ENCODE results near the gene ELANE. TPM values are rescaled to one million over a fixed set of nuclear protein-coding genes. Genes with fewer than 3 reads are reported as not detected.
A peak's percentile ranks its signal among the peaks of the same experiment; 100 is the strongest.
"Not testable (repeated sequence)": the region's sequence is repeated elsewhere in the genome, so short reads cannot be mapped to it uniquely, and the experiment has no call there.

Gene ELANE
- total RNA-seq, 1 donor from 2014 or later: not detected

DNA sequence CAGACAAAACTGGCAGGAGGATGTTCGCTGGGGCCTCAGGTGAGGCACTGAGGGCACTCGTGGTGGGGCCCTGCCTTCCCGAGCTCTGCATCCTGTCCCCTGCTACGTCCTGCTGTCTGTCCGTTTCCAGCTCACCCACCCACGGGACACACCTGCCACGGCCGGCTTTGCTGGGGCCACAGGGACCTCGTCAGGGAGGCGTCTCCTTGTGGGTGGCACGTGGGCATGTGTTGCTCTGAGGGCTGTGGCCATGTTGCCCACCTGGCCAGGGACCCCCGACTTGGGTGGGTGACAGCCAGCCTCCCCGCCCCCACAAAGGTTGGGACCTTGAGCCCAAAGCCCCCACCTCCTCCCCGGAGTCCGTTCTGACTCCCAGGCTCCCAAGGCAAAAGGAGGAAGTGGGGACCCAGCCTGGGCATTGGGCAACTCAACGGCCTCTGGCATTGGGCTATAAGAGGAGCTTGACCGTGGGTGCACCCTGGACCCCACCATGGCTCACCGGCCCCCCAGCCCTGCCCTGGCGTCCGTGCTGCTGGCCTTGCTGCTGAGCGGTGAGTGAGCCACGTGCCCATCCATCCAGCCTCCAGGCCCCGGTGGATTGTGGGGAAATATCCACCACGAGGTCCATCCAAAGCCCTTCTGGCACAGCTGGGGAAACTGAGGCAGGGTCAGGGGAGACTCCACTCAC is 11.4 kb upstream of the ELANE start, which contains the start of gene PRTN3:
Gene PRTN3, plus strand, starts transcription at position 481 of the 688 bp plus-strand sequence. Its CDS starts 10 bp downstream, at position 491.
- intact Hi-C loops (cut with micrococcal nuclease): no loop called here
- Mint-ChIP-seq H3K4me3 (no peak within 1 kb of the TSS), H3K27me3 (ENCODE audit: insufficient read depth) (peaks cover 13% of the 10 kb centered on the region), H3K36me3 (ENCODE audit: low read depth) (no peaks in the 10 kb centered on the region), H3K9me3 (no peaks in the 10 kb centered on the region), H3K27ac (peak within 1 kb of the TSS; percentile 1), H3K4me1 (ENCODE audit: low read depth) (no peaks in the 10 kb centered on the region)
- no peak for DNase-seq (ENCODE audit: low spot score)

- DNase-seq (ENCODE audit: low spot score); H3K4me3 Mint-ChIP-seq; H3K36me3 Mint-ChIP-seq (ENCODE audit: low read depth); intact Hi-C loops (cut with micrococcal nuclease); H3K27ac Mint-ChIP-seq; H3K4me1 Mint-ChIP-seq (ENCODE audit: low read depth); H3K9me3 Mint-ChIP-seq: not testable (repeated sequence)
- peaks cover 13% of the 10 kb centered on the region for H3K27me3 Mint-ChIP-seq (ENCODE audit: insufficient read depth)
These were observed 9.3 kb upstream of the ELANE start for GRCh38 chr19:842802-843179.

DNA sequence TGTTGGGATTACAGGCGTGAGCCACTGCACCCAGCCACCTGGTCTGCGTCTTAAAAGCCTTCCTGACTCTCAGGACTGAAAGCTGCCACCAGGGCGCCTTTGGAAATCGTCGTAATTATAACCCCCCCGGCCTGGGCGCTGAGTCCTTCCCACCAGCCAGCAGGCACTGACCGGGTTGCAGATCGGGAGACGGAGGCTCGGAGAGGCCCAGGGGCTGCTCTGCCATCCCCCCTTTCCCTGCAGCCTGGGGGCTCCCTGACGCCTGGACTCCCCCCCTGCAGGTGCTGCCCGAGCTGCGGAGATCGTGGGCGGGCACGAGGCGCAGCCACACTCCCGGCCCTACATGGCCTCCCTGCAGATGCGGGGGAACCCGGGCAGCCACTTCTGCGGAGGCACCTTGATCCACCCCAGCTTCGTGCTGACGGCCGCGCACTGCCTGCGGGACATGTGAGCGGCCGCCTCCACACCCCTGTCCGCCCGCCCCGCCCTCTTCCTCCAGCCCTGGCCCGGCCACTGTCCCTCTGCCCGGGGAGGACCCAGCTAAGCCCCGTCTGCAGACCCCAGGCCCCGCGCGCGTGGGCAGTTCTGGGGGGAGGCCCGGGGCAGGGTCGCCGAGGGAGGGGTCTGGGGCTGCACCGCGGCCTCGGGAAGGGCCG is 8.8 kb upstream of the ELANE start:
- Mint-ChIP-seq H3K4me3 (no peak overlapping the region), H3K9me3 (no peaks in the 10 kb centered on the region), H3K36me3 (ENCODE audit: low read depth) (no peaks in the 10 kb centered on the region), H3K27ac (no peak overlapping the region), H3K27me3 (ENCODE audit: insufficient read depth) (peaks cover 13% of the 10 kb centered on the region), H3K4me1 (ENCODE audit: low read depth) (no peaks in the 10 kb centered on the region)
- no peak for DNase-seq (ENCODE audit: low spot score)
- intact Hi-C loops (cut with micrococcal nuclease): no loop called here

DNA sequence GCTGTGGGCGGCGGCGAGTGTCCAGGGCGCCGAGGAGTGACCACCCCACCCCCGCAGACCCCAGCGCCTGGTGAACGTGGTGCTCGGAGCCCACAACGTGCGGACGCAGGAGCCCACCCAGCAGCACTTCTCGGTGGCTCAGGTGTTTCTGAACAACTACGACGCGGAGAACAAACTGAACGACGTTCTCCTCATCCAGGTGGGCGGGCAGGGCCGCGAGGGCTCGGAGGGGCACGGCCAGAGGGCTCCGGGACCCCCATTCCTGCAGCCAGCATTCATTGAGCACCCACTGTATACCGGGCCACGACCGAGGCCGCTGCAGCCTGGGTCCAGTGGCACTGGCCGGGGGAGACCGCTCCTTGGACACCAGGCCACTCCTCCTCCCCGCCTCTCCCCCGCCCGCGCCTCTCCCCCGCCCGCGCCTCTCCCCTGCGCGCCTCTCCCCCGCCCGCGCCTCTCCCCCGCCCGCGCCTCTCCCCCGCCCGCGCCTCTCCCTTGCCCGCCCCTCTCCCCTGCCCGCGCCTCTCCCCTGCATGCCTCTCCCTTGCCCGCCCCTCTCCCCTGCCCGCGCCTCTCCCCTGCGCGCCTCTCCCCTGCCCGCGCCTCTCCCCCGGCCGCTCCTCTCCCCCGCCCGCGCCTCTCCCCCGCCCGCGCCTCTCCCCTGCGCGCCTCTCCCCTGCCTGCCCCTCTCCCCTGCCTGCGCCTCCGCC is 8.1 kb upstream of the ELANE start:
- H3K27me3 Mint-ChIP-seq (ENCODE audit: insufficient read depth): peaks cover 14% of the 10 kb centered on the region
- intact Hi-C loops (cut with micrococcal nuclease): no loop called here

DNA sequence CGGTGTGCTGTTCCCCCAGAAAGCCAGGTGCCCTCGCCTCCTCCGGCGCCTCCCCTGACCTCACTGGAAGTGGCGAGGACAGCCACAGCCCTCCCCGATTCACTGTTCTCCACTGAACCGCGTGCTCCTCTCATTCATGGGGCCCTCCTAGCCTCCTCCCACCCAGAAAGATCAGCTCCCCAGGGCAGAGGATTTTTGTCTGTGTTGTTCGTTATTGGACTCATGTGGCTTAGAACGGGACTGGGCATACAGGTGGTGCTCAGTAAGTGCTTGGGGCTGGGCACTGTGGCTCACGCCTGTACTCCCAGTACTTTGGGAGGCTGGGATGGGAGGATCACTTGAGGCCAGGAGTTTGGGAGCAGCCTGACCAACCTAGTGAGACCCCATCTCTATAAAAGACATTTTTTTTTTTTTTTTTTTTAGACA is 7.5 kb upstream of the ELANE start:
- intact Hi-C loops (cut with micrococcal nuclease): no loop called here
- no peak for DNase-seq (ENCODE audit: low spot score)
- H3K9me3 Mint-ChIP-seq: no peaks in the 10 kb centered on the region
- H3K27me3 Mint-ChIP-seq (ENCODE audit: insufficient read depth): peaks cover 12% of the 10 kb centered on the region
- H3K4me3 Mint-ChIP-seq: no peak overlapping the region
- H3K4me1 Mint-ChIP-seq (ENCODE audit: low read depth): no peaks in the 10 kb centered on the region
- no peak overlapping the region for H3K27ac Mint-ChIP-seq
- no peaks in the 10 kb centered on the region for H3K36me3 Mint-ChIP-seq (ENCODE audit: low read depth)

More for the DNA sequence above, 8.1 kb upstream of the ELANE start:
- no peak for DNase-seq (ENCODE audit: low spot score)
- Mint-ChIP-seq H3K36me3 (ENCODE audit: low read depth) (no peaks in the 10 kb centered on the region), H3K27ac (no peak overlapping the region), H3K4me3 (no peak overlapping the region), H3K4me1 (ENCODE audit: low read depth) (no peaks in the 10 kb centered on the region), H3K9me3 (no peaks in the 10 kb centered on the region)

DNA sequence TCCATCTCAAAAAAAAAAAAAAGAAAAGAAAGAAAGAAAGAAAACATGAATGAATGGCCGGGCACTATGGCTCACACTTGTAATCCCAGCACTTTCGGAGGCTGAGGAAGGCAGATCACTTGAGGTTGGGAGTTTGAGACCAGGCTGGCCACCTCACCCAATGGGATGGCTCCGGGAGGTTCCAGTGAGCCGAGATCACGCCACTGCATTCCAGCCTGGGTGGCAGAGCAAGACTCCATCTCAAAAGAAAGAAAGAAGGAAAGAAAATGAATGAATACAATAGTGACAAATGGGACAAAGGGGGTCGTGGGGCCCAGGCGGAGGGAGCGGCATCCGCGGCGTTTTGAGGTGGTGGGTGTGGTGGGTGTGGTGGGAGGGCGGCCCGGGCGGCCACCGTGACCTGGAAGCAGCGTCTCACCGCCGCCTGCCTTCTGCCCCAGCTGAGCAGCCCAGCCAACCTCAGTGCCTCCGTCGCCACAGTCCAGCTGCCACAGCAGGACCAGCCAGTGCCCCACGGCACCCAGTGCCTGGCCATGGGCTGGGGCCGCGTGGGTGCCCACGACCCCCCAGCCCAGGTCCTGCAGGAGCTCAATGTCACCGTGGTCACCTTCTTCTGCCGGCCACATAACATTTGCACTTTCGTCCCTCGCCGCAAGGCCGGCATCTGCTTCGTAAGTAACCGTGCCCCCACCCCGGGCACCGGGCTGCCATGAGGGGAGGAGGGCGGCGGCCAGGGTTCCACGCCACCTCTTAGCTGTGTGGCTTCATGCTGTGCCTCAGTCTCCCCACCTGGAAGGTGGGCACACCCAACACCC is 6.2 kb upstream of the ELANE start:
- no peaks in the 10 kb centered on the region for H3K9me3 Mint-ChIP-seq
- intact Hi-C loops (cut with micrococcal nuclease): no loop called here
- no peaks in the 10 kb centered on the region for H3K36me3 Mint-ChIP-seq (ENCODE audit: low read depth)
- H3K27ac Mint-ChIP-seq: no peak overlapping the region
- H3K27me3 Mint-ChIP-seq (ENCODE audit: insufficient read depth): peaks cover 12% of the 10 kb centered on the region
- no peaks in the 10 kb centered on the region for H3K4me1 Mint-ChIP-seq (ENCODE audit: low read depth)
- no peak overlapping the region for H3K4me3 Mint-ChIP-seq
- DNase-seq (ENCODE audit: low spot score): no peak

DNA sequence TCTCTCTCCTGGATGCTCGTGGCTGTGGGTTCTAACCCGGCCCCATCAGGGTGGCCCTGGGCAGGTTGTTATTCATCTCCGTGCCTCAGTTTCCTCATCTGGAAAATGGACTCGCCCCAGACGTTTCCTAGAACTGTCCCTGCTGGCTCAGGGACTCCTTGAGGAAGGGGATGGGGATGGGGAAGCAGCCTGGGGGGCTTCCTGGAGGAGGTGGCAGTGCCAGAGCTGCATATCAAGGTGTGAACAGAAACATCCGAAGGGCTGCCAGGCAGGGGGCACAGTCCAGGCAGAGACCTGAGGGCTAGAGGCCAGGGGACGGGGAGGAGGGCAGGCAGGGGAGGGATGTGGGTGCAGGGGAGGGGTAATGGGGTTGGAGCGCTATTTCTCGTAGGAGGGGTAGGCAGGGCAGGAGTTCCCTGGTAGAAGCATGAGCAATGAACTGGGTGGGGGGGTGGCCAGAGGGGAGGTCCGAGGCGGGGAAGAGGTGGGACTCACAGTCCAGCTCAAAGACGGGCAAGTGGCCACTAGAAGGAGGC is 3.6 kb upstream of the ELANE start:
- peaks cover 10% of the 10 kb centered on the region for H3K27me3 Mint-ChIP-seq (ENCODE audit: insufficient read depth)
- no peaks in the 10 kb centered on the region for H3K9me3 Mint-ChIP-seq

GRCh38 chr19:849195-849594 is 2.9 kb upstream of the ELANE start:
- intact Hi-C loops (cut with micrococcal nuclease); H3K4me3 Mint-ChIP-seq; DNase-seq (ENCODE audit: low spot score); H3K9me3 Mint-ChIP-seq; H3K27ac Mint-ChIP-seq; H3K4me1 Mint-ChIP-seq (ENCODE audit: low read depth); H3K36me3 Mint-ChIP-seq (ENCODE audit: low read depth): not testable (repeated sequence)
- peaks cover 10% of the 10 kb centered on the region for H3K27me3 Mint-ChIP-seq (ENCODE audit: insufficient read depth)

More for the DNA sequence above, 3.6 kb upstream of the ELANE start:
- Mint-ChIP-seq H3K4me1 (ENCODE audit: low read depth) (no peaks in the 10 kb centered on the region), H3K36me3 (ENCODE audit: low read depth) (no peaks in the 10 kb centered on the region), H3K4me3 (no peak overlapping the region), H3K27ac (no peak overlapping the region)
- intact Hi-C loops (cut with micrococcal nuclease): no loop called here
- no peak for DNase-seq (ENCODE audit: low spot score)

DNA sequence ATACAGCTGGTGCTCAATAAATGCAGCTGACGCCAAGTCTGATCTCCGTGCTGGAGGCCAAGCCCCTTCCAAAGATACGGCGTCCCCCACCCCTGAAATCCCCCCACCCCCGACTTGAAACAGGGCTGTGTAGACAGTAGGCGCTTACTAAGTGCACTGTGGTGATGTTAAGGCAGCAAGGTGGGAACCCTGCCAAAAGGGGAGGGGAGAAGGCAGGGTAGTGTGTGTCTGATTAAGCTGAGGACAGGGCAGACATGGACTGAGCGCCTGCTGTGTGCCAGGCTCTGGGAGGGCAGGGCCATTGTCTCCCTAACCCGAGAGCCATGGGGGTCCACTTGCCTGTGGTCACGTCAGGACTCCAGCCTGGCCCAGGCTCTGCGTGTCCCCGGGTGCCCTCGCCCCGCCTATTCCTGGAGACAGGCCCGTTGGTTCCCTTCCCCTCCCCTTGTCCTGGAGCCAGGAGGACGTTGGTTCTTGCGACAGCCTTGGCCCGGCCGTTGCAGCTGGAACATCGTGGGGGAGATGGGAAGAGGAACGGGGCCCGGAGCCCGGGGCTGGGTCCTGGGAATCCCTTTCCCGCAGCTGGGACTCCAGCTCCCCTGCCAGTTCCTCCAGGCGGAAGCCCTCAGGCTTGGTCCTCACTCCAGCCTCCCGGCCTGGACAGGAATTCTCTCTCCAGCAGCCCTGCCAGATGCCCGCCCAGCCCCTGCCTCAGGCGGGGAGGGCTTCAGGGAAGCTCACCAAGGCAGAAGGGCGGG is 1.7 kb upstream of the ELANE start:
- DNase-seq (ENCODE audit: low spot score): no peak
- H3K4me3 Mint-ChIP-seq: no peak overlapping the region
- no peaks in the 10 kb centered on the region for H3K4me1 Mint-ChIP-seq (ENCODE audit: low read depth)
- H3K27ac Mint-ChIP-seq: no peak overlapping the region
- no peaks in the 10 kb centered on the region for H3K9me3 Mint-ChIP-seq
- no peaks in the 10 kb centered on the region for H3K36me3 Mint-ChIP-seq (ENCODE audit: low read depth)
- intact Hi-C loops (cut with micrococcal nuclease): no loop called here
- H3K27me3 Mint-ChIP-seq (ENCODE audit: insufficient read depth): peaks cover 3% of the 10 kb centered on the region

GRCh38 chr19:850979-851335 is 1.1 kb upstream of the ELANE start:
- Mint-ChIP-seq H3K27ac (no peak overlapping the region), H3K9me3 (no peaks in the 10 kb centered on the region), H3K4me1 (ENCODE audit: low read depth) (no peaks in the 10 kb centered on the region), H3K4me3 (no peak overlapping the region), H3K27me3 (ENCODE audit: insufficient read depth) (peaks cover 3% of the 10 kb centered on the region), H3K36me3 (ENCODE audit: low read depth) (no peaks in the 10 kb centered on the region)
- intact Hi-C loops (cut with micrococcal nuclease): no loop called here
- no peak for DNase-seq (ENCODE audit: low spot score)

- Mint-ChIP-seq H3K27ac (no peak overlapping the region), H3K4me1 (ENCODE audit: low read depth) (no peaks in the 10 kb centered on the region), H3K9me3 (no peaks in the 10 kb centered on the region), H3K27me3 (ENCODE audit: insufficient read depth) (peaks cover 3% of the 10 kb centered on the region), H3K4me3 (no peak overlapping the region), H3K36me3 (ENCODE audit: low read depth) (no peaks in the 10 kb centered on the region)
- intact Hi-C loops (cut with micrococcal nuclease): no loop called here
- no peak for DNase-seq (ENCODE audit: low spot score)
These were observed 997 bp downstream of the ELANE start for GRCh38 chr19:853014-853585.

All from activated T-helper 1 cell treated with anti-CD3 and anti-CD28 coated beads, Interleukin-12 subunit alpha, Interleukin-12 subunit beta, Interleukin-2, Interleukin-4 antibody, amounts not matched to agents 30 ng/mL and 10 ng/mL and 1 ng/mL, durations not matched to agents 14 hours and 24 hours and 36 hours (primary cell).